Measurements from ENCODE around the gene ZNF785.

ZNF785 gene

GRCh38 chr16:30582611-30583340, 2.7 kb downstream of the ZNF785 start:
- H3K9me3 Mint-ChIP-seq: no peaks in the 10 kb centered on the region
- no peaks in the 10 kb centered on the region for H3K27me3 Mint-ChIP-seq
- H3K36me3 Mint-ChIP-seq (ENCODE audit: low read depth): peaks cover 51% of the 10 kb centered on the region
- H3K4me3 Mint-ChIP-seq: no peak overlapping the region
- H3K27ac Mint-ChIP-seq: no peak overlapping the region
- H3K4me1 Mint-ChIP-seq (ENCODE audit: low read depth): peaks cover 34% of the 10 kb centered on the region

GRCh38 chr16:30581457-30581856, 4.0 kb downstream of the ZNF785 start:
- no peaks in the 10 kb centered on the region for H3K27me3 Mint-ChIP-seq
- no peak overlapping the region for H3K27ac Mint-ChIP-seq
- H3K9me3 Mint-ChIP-seq: no peaks in the 10 kb centered on the region
- H3K4me1 Mint-ChIP-seq (ENCODE audit: low read depth): peaks cover 25% of the 10 kb centered on the region
- no peak overlapping the region for H3K4me3 Mint-ChIP-seq
- peaks cover 44% of the 10 kb centered on the region for H3K36me3 Mint-ChIP-seq (ENCODE audit: low read depth)

GRCh38 chr16:30574678-30575077, 10.8 kb downstream of the ZNF785 start:
- no peaks in the 10 kb centered on the region for H3K9me3 Mint-ChIP-seq
- H3K36me3 Mint-ChIP-seq (ENCODE audit: low read depth): peaks cover 11% of the 10 kb centered on the region
- H3K27me3 Mint-ChIP-seq: no peaks in the 10 kb centered on the region
- no peak overlapping the region for H3K4me3 Mint-ChIP-seq
- H3K27ac Mint-ChIP-seq: peak overlapping the region; percentile 22
- peaks cover 42% of the 10 kb centered on the region for H3K4me1 Mint-ChIP-seq (ENCODE audit: low read depth)

GRCh38 chr16:30571445-30572322, 13.8 kb downstream of the ZNF785 start, which contains the start of gene ZNF688:
TSS of gene ZNF688 (minus strand) at chr16:30571714. CDS start at chr16:30571629, 85 bp downstream.
- Mint-ChIP-seq H3K9me3 (no peaks in the 10 kb centered on the region), H3K4me1 (ENCODE audit: low read depth) (peaks cover 69% of the 10 kb centered on the region), H3K36me3 (ENCODE audit: low read depth) (no peaks in the 10 kb centered on the region), H3K27ac (peak within 1 kb of the TSS; percentile 91), H3K4me3 (peak within 1 kb of the TSS; percentile 99), H3K27me3 (no peaks in the 10 kb centered on the region)

GRCh38 chr16:30570636-30571444, 14.7 kb downstream of the ZNF785 start:
- Mint-ChIP-seq H3K27me3 (no peaks in the 10 kb centered on the region), H3K9me3 (no peaks in the 10 kb centered on the region), H3K27ac (peak overlapping the region; percentile 91), H3K36me3 (ENCODE audit: low read depth) (no peaks in the 10 kb centered on the region), H3K4me1 (ENCODE audit: low read depth) (peaks cover 72% of the 10 kb centered on the region), H3K4me3 (peak overlapping the region; percentile 85)

GRCh38 chr16:30569746-30570635, 15.5 kb downstream of the ZNF785 start:
- no peaks in the 10 kb centered on the region for H3K27me3 Mint-ChIP-seq
- peak overlapping the region; percentile 91 for H3K27ac Mint-ChIP-seq
- peaks cover 64% of the 10 kb centered on the region for H3K4me1 Mint-ChIP-seq (ENCODE audit: low read depth)
- no peaks in the 10 kb centered on the region for H3K9me3 Mint-ChIP-seq
- H3K4me3 Mint-ChIP-seq: peak overlapping the region; percentile 85
- H3K36me3 Mint-ChIP-seq (ENCODE audit: low read depth): no peaks in the 10 kb centered on the region

GRCh38 chr16:30569281-30569680, 16.2 kb downstream of the ZNF785 start:
- Mint-ChIP-seq H3K4me3 (no peak overlapping the region), H3K27ac (no peak overlapping the region), H3K27me3 (no peaks in the 10 kb centered on the region)

GRCh38 chr16:30567991-30568638, 17.4 kb downstream of the ZNF785 start:
- no peaks in the 10 kb centered on the region for H3K27me3 Mint-ChIP-seq
- peak overlapping the region; percentile 91 for H3K27ac Mint-ChIP-seq
- H3K4me3 Mint-ChIP-seq: peak overlapping the region; percentile 74
- H3K9me3 Mint-ChIP-seq: no peaks in the 10 kb centered on the region
- H3K4me1 Mint-ChIP-seq (ENCODE audit: low read depth): peaks cover 54% of the 10 kb centered on the region
- no peaks in the 10 kb centered on the region for H3K36me3 Mint-ChIP-seq (ENCODE audit: low read depth)

More at GRCh38 chr16:30569281-30569680, 16.2 kb downstream of the ZNF785 start:
- Mint-ChIP-seq H3K4me1 (ENCODE audit: low read depth) (peaks cover 59% of the 10 kb centered on the region), H3K9me3 (no peaks in the 10 kb centered on the region), H3K36me3 (ENCODE audit: low read depth) (no peaks in the 10 kb centered on the region)

- Mint-ChIP-seq H3K4me3 (peak overlapping the region; percentile 74), H3K4me1 (ENCODE audit: low read depth) (peaks cover 48% of the 10 kb centered on the region), H3K27me3 (no peaks in the 10 kb centered on the region), H3K36me3 (ENCODE audit: low read depth) (no peaks in the 10 kb centered on the region), H3K27ac (peak overlapping the region; percentile 91), H3K9me3 (no peaks in the 10 kb centered on the region)
These were observed 18.1 kb downstream of the ZNF785 start for GRCh38 chr16:30567160-30567990.

- peak overlapping the region; percentile 89 for H3K27ac Mint-ChIP-seq
- H3K4me1 Mint-ChIP-seq (ENCODE audit: low read depth): peaks cover 43% of the 10 kb centered on the region
- H3K9me3 Mint-ChIP-seq: no peaks in the 10 kb centered on the region
- H3K4me3 Mint-ChIP-seq: no peak overlapping the region
- H3K27me3 Mint-ChIP-seq: no peaks in the 10 kb centered on the region
- no peaks in the 10 kb centered on the region for H3K36me3 Mint-ChIP-seq (ENCODE audit: low read depth)
These were observed 19.0 kb downstream of the ZNF785 start for GRCh38 chr16:30566531-30566930.

GRCh38 chr16:30565984-30566383, 19.5 kb downstream of the ZNF785 start:
- no peaks in the 10 kb centered on the region for H3K27me3 Mint-ChIP-seq
- H3K36me3 Mint-ChIP-seq (ENCODE audit: low read depth): no peaks in the 10 kb centered on the region
- H3K9me3 Mint-ChIP-seq: no peaks in the 10 kb centered on the region
- peaks cover 46% of the 10 kb centered on the region for H3K4me1 Mint-ChIP-seq (ENCODE audit: low read depth)
- H3K4me3 Mint-ChIP-seq: no peak overlapping the region
- H3K27ac Mint-ChIP-seq: no peak overlapping the region

GRCh38 chr16:30565526-30565925, 20.0 kb downstream of the ZNF785 start:
- Mint-ChIP-seq H3K9me3 (no peaks in the 10 kb centered on the region), H3K36me3 (ENCODE audit: low read depth) (no peaks in the 10 kb centered on the region), H3K4me1 (ENCODE audit: low read depth) (peaks cover 45% of the 10 kb centered on the region), H3K4me3 (no peak overlapping the region), H3K27me3 (no peaks in the 10 kb centered on the region), H3K27ac (no peak overlapping the region)

GRCh38 chr16:30562021-30562420, 23.5 kb downstream of the ZNF785 start:
- peaks cover 32% of the 10 kb centered on the region for H3K4me1 Mint-ChIP-seq (ENCODE audit: low read depth)
- H3K4me3 Mint-ChIP-seq: peak overlapping the region; percentile 79
- H3K9me3 Mint-ChIP-seq: no peaks in the 10 kb centered on the region
- peak overlapping the region; percentile 76 for H3K27ac Mint-ChIP-seq
- no peaks in the 10 kb centered on the region for H3K27me3 Mint-ChIP-seq
- no peaks in the 10 kb centered on the region for H3K36me3 Mint-ChIP-seq (ENCODE audit: low read depth)
